Hematopoietic multipotent progenitor cell (in vitro differentiated cells): ENCODE measurements around the gene HAPSTR1. TPM values are rescaled to one million over a fixed set of nuclear protein-coding genes. Genes with fewer than 3 reads are reported as not detected.

ENCODE experiments used
- DNase-seq, 3 donors: peaks; one replicate each; pipeline ENCODE4 v3.0.0-alpha.2; 2011 to 2015; ENCODE audit warnings: low read depth in 2 of 3, low spot score in 2 of 3
- total RNA-seq: library from RNA; depleted of rRNA; stranded (reverse); fragments of >200 nt; gene quantifications from one replicate; pipeline ENCODE4 v1.2.3, GENCODE V29; 2012

Gene HAPSTR1
- total RNA-seq, 1 donor, result 49.3 TPM

DNA sequence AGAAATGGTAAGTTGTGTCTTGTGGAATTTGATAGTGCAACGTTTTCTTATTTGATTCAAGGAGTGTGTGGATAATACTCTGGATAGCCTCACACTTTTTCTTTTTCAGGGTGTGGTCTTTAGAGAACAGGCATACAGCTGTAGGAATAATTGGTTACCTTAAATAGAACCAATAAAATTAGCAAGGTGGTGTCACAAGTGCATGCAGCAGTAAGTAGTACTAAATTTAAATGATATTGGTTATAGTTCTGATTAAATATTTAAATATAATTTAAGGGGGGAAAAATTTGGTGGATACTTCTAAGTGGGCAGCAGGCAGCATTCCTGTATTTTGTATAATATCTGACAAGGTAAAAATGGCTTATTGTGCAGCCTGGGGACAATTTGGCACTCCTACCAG, 3.7 kb downstream of the HAPSTR1 start:
- DNase-seq, result no peak

DNA sequence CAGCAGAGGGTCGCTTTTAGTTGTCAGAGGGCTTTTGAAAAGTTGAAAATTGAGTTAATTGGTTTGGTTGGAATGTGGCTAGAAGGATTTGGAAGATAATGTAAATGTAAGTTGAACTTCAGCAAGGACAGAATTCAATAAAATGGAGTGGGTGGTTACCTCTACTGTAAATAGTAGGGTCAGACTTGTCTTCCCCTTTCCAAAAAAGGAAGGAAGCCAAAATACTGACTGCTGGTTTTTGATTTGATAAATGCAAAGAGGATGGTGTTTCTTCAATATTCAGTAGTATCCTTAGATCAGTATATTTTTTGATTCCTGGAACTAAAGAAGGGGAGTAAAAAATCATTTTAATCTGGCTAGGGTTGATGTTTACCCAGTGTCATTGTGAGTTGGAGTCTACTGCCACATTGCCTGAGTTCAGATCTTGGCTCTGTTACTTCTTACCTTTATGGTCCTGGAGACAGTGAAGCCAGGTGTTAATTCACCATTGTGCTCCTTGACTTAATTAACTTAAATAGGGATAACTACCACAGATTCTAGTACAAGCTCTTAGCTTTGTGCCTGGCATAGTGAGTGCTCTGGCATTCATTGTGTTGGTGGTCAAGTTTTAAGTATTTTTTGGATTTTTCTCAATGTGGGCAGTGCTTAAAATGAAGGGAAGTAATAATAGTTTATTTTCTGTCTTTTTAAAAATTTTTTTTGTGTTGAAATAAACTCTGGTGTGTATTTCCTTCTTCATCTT, 4.4 kb downstream of the HAPSTR1 start:
- no peak for DNase-seq

GRCh38 chr16:9096416-9096952, 5.0 kb downstream of the HAPSTR1 start:
- DNase-seq, result no peak

DNA sequence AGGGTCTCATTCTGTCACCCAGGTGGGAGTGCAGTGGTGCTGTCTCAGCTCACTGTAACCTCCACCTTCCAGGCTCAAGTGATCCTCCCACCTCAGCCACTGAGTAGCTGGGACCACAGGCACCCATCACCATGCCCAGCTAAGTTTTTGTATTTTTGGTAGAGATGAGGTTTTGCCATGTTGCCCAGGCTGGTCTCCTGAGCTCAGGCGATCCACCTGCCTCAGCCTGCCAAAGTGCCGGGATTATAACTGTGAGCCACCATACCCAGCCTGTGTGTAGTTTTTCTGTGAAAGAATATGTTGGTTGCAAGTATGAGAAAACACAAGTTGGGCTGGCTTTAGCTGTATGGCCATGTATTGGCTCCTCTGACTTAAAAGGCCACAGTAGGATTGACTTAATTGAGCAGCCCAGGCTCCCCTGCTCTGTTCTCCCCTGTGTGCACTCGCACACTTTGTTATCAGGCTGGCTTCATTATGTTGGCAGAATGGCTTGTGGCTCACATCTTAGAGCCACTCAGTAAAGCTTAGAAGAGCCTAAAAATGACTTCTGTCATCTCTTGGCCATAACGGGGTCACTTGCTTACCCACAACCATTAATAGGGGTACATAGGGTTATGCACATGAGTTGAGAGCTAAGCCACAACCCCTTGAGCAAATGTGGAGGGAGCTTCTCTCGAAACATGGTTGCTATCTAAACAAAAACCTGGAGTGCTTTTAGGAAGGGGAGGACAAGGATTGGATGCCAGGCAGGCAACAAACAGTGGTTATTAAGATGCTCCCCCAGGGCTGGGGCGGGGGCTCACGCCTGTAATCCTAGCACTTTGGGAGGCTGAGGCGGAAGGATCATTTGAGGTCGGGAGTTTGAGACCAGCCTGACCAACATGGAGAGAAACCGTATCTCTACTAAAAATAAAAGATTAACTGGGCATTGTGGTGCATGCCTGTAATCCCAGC, 6.1 kb downstream of the HAPSTR1 start:
- DNase-seq, result no peak

DNA sequence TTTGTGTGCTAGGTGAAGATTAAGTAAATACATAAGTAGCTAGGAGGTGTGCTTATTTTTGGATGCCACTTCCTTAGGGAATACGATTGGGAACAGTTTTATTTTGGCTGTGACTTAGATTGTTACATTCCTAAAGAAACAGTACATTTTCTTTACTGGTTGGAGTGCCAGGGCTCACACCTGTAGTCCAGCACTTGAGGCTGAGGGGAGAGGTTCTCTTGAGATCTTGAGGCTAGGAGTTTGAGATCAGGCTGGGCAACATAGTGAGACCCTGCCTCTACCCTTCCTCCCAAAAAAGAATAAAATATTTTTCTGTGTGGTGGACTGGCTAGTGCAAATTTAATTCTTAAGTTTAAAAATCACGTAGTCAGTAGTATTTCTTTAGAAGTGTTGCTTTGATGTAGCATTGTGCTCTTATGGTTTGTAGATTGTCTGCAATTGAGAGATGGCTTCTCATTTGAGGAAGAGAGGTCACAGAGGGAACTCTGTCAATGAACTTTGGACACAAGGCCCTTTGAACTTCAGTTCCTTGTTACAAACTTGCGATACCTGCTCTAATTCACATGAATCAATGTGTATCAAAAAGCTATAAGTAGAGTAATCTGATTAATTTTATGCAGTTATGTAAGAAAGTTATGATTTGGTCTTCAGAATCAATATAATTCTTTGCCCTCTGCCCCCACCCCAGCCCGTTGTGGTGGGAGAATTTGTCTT, 7.1 kb downstream of the HAPSTR1 start:
- DNase-seq, result no peak

DNA sequence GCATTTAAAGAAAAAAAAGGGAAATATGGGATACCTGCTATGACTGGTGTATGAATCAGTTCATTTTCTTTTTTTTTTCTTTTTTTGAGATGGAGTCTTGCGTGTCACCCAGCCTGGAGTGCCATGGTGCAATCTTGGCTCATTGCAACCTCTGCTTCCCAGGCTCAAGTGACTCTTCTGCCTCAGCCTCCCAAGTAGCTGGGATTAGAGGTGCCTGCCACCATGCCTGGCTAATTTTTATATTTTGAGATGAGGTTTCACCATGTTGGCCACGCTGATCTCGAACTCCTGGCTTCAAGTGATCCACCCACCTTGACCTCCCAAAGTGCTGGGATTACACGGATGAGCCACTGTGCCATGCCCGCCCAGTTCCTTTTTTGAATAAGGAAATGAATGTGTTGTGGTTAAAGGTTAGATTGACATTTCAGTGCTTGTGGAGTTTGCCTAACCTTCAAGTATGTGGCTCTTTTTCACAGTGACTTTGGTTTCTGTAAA, 7.7 kb downstream of the HAPSTR1 start:
- DNase-seq, result peak in 2 of 3 donors; percentile 26 to 53

DNA sequence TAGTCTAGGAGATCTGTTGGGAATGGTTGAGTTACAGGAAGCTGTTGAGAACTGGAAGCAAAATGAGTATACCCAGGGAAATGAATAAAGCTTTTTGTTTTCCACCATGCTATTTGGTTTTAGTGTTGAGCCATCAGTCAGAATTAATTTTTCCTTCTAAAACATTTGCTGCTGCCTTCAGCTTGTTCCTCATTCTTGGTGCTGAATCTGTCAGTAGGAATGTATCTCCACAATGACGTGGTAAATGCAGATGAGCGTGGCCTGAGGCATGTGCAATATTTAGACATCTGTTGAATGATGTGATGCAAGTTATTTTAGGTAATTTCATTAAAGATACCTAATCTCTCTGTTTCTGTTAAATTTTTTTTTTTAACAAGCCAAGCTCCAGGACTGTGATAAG, 10.9 kb downstream of the HAPSTR1 start:
- peak in 2 of 3 donors; percentile 19 to 39 for DNase-seq

DNA sequence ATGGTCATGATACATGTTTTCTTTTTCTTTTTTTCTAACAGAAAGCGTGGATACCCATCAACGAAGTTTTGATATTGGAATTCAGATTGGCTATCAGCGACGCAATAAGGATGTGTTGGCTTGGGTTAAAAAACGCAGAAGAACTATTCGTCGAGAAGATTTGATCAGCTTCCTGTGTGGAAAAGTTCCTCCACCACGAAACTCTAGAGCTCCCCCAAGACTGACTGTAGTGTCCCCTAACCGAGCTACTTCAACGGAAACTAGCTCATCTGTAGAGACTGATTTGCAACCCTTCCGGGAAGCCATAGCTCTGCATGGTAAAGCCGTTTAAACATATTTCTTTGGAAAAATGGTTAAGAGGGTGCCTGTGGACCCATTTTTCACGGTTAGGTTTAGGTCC, 11.5 kb downstream of the HAPSTR1 start:
- DNase-seq, result no peak

DNA sequence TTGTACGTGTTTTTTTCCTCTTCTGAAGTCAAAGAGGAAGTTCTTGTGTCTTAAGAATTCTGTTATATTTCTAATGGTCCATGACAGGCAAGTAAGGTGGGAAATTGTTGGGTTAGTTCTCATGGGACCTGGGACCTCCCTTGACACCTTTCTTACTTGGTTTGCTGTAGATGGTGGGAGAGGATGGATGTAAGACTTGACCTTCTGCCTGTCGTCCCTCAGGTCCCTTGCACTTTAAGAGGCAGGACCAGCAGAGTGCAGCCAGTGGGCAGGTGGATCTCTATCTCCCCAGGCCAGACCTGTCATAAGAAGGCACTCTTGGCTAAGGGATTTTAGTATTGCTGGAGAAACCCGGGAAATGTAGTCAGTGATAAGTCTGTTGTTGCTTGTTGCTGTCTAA, 12.1 kb downstream of the HAPSTR1 start:
- DNase-seq, result no peak

DNA sequence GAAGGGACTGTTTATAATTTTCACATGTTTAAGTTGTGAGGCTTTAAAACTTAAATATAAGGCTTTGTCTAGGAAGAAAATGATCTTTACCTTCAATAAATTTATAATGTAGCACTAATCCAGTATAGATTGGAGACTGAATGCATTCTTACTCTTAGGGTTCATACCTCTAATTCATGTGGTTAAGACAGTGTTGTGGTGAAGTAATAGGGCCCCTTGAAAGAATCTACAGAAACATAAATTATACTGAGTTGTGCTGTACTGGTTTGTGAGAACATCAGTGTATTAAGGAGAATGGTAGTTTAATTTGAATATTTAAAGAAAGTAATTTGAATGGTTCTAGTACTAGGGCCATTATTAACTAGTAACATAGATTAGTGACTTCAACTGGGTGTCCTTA, 13.7 kb downstream of the HAPSTR1 start:
- no peak for DNase-seq

GRCh38 chr16:9107025-9107970, 15.9 kb downstream of the HAPSTR1 start:
- DNase-seq, result no peak

GRCh38 chr16:9109255-9109654, 17.8 kb downstream of the HAPSTR1 start:
- DNase-seq, result no peak

- no peak for DNase-seq
Observed at GRCh38 chr16:9112166-9112843, 20.9 kb downstream of the HAPSTR1 start.

DNA sequence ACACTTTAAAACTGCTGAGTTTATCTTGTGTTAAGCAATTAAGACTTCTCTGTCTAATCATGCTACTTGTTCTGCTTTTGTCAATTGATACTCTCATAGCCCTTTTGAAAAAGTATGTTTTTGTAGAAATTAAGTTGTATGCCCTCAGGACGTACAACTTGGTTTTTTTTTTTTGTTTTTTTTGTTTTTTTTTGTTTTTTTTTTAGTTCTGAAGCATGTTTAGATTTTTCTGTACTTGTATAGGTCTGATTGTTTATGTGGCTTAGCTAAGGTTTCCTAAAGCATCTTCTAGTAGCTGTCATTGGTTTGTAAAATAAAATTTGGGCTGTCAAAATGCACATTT, 21.4 kb downstream of the HAPSTR1 start:
- DNase-seq, result no peak

DNA sequence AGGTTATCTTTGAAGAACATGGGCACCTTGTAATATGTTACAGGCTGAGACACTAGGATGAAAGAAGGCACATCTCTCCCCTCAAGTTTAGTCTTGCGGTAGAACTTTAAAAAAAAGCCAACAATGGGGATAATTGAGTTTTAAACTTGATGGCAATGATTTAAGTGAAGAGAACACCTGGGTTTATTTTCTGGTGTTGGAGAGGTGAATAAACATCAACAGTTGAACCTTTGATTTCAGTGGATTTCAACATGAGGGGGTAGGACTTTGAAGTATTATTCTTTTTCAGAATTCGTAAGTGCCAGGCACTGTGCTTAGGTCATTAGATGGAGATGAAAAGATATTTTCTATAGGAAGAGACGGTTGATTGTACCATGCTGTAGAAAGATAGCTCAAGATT, 22.3 kb downstream of the HAPSTR1 start:
- DNase-seq, result no peak

GRCh38 chr16:9114112-9114511, 22.7 kb downstream of the HAPSTR1 start:
- DNase-seq, result no peak

GRCh38 chr16:9114842-9115241, 23.4 kb downstream of the HAPSTR1 start:
- no peak for DNase-seq

- no peak for DNase-seq
Observed at GRCh38 chr16:9115277-9115676, 23.8 kb downstream of the HAPSTR1 start.

DNA sequence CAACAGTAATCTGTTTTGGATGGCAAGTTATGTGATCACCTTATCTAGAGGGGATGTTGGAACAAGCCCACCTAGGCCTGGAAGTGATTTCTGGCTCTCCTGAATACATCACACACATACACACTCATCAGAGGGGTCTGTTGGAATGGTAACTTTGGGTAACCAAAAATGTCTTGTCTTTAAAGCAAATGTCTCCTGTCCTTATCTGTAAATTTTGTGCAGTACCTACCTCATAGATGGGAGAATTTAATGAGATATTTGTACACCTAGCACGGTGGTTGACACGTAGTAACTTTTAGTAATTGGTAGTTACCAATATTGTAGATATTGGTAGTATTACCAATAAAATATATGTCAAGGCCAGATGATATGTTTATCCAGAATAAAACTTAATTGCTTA, 24.7 kb downstream of the HAPSTR1 start:
- no peak for DNase-seq
